ENCODE results near the gene SDK2. TPM values are rescaled to one million over a fixed set of nuclear protein-coding genes. Genes with fewer than 3 reads are reported as not detected.
A peak's percentile ranks its signal among the peaks of the same experiment; 100 is the strongest.

The SDK2 gene
- total and polyA plus RNA-seq, 2 donors from 2014 or later, result 0.37 to 2.4 TPM

- H3K36me3 ChIP-seq (ENCODE audit: control insufficient read depth in 2 of 3, insufficient read depth in 3 of 3, low read length in 3 of 3), result no peaks in the 10 kb centered on the region
- no peak for DNase-seq
- H3K4me3 ChIP-seq (ENCODE audit: low read length in 3 of 3), result no peak overlapping the region
- H3K27ac ChIP-seq (ENCODE audit: low read depth in 2 of 2, low read length in 2 of 2), result no peak overlapping the region
- H3K4me1 ChIP-seq (ENCODE audit: control insufficient read depth in 2 of 3, insufficient read depth in 2 of 3, low read depth in 1 of 3, low read length in 3 of 3), result no peaks in the 10 kb centered on the region
- intact Hi-C loops (cut with DNase I), result no loop called here
- no peak for FAIRE-seq
- H3K9ac ChIP-seq (ENCODE audit: low read length in 3 of 3), result no peak overlapping the region
- TF ChIP-seq CTCF (IDR thresholded peaks at IDR 0.05; ENCODE audit: borderline replicate concordance, extremely low read depth, insufficient read depth), result no peak
- no peaks in the 10 kb centered on the region for H3K9me3 ChIP-seq (ENCODE audit: control insufficient read depth in 2 of 3, insufficient read depth in 1 of 3, low read length in 3 of 3)
- no peaks in the 10 kb centered on the region for H3K27me3 ChIP-seq (ENCODE audit: control insufficient read depth, insufficient read depth, low read length)
Observed at GRCh38 chr17:73494950-73495349, 149.3 kb downstream of the SDK2 start.

DNA sequence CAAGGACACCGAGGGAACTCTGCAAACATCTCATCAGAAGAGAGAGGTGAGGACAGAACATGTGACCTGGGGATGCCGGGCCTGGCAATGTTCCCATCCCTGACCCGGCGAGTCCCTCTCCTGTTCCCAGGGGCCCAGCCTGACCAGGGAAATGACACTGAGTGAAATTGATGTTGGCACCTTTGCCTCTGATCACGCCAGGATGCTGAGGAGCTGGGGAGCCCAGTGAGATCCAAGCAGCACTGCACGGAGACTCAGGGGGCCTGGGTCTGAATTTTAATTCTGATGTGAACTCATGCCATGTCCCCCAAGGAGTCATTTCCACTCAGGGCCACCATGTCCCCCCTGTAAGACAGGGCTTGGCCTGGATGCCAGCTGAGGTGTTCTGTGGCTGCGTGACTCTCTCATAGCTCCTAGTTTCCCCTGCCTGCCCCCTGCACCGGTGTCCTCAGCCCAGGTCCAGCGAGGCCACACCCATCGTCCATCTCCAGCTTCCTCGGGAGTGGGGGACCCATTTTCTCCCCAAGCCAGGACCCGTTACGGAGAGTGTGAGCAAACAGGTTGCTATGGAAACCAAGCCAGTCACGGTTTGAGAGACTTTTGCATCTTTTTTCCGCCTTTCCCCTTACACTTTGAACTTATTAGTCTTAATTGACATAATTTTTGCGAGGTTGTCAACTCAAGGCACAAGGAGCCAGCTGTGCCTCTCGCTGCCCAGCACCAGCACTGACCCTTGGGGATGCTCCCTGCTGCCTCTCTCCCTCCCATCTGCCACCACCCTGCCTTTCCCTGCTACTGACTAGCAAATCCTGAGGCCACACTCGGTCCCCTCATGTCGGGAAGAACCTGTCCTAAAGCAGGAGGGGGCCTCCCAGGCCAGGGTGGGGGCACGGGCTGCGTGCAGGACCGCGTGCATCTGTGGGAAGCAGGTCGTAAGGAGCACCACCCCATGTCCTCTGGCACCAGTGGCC lies 150.0 kb downstream of the SDK2 start:
- intact Hi-C loops (cut with DNase I), result no loop called here
- Histone ChIP-seq H3K9ac (ENCODE audit: low read length in 3 of 3) (no peak overlapping the region), H3K4me3 (ENCODE audit: low read length in 3 of 3) (no peak overlapping the region), H3K27me3 (ENCODE audit: control insufficient read depth, insufficient read depth, low read length) (no peaks in the 10 kb centered on the region), H3K4me1 (ENCODE audit: control insufficient read depth in 2 of 3, insufficient read depth in 2 of 3, low read depth in 1 of 3, low read length in 3 of 3) (no peaks in the 10 kb centered on the region), H3K9me3 (ENCODE audit: control insufficient read depth in 2 of 3, insufficient read depth in 1 of 3, low read length in 3 of 3) (no peaks in the 10 kb centered on the region), H3K36me3 (ENCODE audit: control insufficient read depth in 2 of 3, insufficient read depth in 3 of 3, low read length in 3 of 3) (no peaks in the 10 kb centered on the region), H3K27ac (ENCODE audit: low read depth in 2 of 2, low read length in 2 of 2) (no peak overlapping the region)
- FAIRE-seq, result no peak
- DNase-seq, result no peak
- TF ChIP-seq CTCF (IDR thresholded peaks at IDR 0.05; ENCODE audit: borderline replicate concordance, extremely low read depth, insufficient read depth), result no peak

- Histone ChIP-seq H3K4me1 (ENCODE audit: control insufficient read depth in 2 of 3, insufficient read depth in 2 of 3, low read depth in 1 of 3, low read length in 3 of 3) (no peaks in the 10 kb centered on the region), H3K9ac (ENCODE audit: low read length in 3 of 3) (no peak overlapping the region), H3K4me3 (ENCODE audit: low read length in 3 of 3) (no peak overlapping the region), H3K9me3 (ENCODE audit: control insufficient read depth in 2 of 3, insufficient read depth in 1 of 3, low read length in 3 of 3) (no peaks in the 10 kb centered on the region), H3K27me3 (ENCODE audit: control insufficient read depth, insufficient read depth, low read length) (no peaks in the 10 kb centered on the region), H3K36me3 (ENCODE audit: control insufficient read depth in 2 of 3, insufficient read depth in 3 of 3, low read length in 3 of 3) (no peaks in the 10 kb centered on the region), H3K27ac (ENCODE audit: low read depth in 2 of 2, low read length in 2 of 2) (no peak overlapping the region)
- TF ChIP-seq CTCF (IDR thresholded peaks at IDR 0.05; ENCODE audit: borderline replicate concordance, extremely low read depth, insufficient read depth), result no peak
- intact Hi-C loops (cut with DNase I), result no loop called here
- FAIRE-seq (no peak), DNase-seq (peak in 4 of 5 donors; percentile 84 to 93 (median 88))
Observed at GRCh38 chr17:73492821-73493814, 151.1 kb downstream of the SDK2 start.

Measured in kidney (tissue), 14 donors.